Activated gamma-delta T cell treated with Interleukin-2 at 50 U/mL for 16 hours (primary cell): ENCODE data around the gene C4orf50.
"Not testable (repeated sequence)": the region's sequence is repeated elsewhere in the genome, so short reads cannot be mapped to it uniquely, and the experiment has no call there.

Source experiments
- DNase-seq: peaks from one replicate; pipeline ENCODE4 v3.0.0-alpha.2; 2020

The C4orf50 gene

DNA sequence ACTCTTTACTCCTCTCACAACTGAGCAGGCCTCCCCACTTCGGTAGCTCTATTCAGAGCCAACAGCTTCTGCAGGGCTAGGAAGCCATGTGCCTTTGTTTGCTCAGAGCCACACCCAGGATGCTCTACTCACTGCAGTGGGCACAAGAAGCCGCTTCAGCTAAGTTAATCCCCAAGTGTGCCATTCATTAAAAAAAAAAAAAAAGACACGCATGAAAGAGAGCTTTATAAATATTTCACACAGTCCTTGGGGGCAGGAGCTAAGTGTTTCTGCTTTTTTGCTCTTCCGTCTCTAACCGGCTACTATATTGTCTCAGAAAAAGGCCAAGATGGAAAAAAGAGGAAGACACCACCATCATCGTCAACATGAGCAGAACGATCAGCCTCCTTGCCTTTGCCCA lies 133.4 kb downstream of the C4orf50 start:
- no peak for DNase-seq

DNA sequence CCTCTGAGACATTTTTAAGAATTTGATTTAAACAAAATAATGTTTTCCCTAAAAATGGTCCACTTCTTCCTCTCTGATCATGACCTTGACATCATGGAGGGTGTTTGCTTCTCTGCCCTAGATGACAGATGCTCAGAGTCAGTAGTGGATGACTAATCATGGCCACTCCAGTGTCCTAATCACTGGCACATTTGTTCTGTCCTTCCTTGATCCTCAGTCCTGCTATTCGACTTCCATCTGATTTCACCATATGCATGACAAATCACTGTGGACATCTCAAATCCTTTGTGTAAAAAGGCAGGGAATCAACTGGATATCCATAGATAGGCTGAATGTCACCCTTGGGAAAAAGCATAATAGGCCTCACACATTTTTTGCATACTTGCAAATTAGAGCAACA lies 134.3 kb downstream of the C4orf50 start:
- DNase-seq = no peak

- DNase-seq = no peak
Measured at GRCh38 chr4:5882947-5883346, 135.3 kb downstream of the C4orf50 start.

GRCh38 chr4:5881340-5881739 lies 136.9 kb downstream of the C4orf50 start:
- no peak for DNase-seq

DNA sequence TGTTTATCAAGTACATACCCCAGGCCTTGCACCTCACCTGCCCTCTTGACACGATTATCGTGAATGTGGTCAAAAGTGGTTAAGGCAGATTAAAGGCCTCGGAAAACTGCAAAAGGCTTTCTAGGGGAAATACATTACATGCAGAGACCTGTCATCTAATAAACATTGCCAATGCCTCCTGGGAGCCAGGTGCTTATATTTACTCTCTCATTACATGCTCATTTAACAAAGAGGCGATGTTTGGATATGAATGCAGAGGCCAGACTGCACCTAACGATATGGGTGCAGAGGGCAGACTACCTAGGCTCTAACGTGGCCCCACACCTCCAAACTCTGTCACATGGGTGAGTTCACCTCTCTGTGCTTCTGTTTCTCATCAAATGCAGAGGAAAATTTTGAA lies 139.9 kb downstream of the C4orf50 start:
- no peak for DNase-seq

DNA sequence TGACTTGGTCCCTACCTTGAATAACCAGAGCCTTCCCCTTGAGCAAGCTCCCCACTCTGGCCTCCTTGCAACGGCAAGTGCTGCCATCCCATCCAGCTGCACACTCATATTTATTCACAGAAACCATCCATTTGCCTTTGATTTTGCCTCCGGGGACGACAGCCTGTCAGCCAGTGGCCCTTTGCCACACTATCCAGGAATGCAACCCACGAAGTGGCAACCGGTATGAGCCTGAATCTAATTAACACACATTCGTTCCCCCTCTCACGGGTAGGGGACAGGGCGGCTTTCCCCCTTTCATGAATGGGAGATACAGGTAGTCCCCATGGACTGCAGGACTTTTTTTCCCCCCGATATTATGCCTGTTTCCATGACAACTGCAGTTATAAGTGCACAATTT lies 140.8 kb downstream of the C4orf50 start:
- DNase-seq = no peak

- no peak for DNase-seq
Measured at GRCh38 chr4:5874811-5875449, 143.3 kb downstream of the C4orf50 start.

- DNase-seq = no peak
Measured at GRCh38 chr4:5870701-5871100, 147.5 kb downstream of the C4orf50 start.

DNA sequence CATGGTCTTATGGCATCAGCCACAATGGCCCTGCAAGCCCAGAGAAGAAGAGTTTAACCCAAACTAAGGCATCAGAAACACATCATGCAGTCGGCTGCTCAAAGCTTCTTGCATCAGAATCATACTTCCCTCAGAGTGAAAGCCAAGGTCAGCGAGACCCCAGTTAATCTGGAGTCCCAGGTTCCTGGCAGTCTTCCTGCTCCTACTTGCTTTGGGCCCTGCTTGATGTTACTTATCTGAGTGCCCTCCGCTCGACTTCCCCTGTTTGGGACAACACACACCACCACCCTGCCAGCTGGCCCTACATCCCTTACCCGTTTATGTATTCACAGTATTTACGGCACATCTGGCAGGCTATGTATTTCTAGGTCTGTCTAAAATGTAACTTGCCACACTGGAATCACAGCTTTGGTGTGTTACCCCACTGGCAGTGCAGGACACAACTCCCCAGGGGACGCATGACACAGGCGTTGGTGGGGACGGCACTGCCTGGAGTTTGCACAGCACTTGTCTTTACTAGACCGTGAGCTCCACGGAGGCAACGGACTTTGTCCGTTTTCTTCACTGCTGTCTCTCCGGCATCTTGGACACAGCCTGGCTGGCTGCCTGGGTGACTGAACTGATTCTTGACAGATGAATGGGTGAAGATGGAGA lies 148.1 kb downstream of the C4orf50 start:
- no peak for DNase-seq

DNA sequence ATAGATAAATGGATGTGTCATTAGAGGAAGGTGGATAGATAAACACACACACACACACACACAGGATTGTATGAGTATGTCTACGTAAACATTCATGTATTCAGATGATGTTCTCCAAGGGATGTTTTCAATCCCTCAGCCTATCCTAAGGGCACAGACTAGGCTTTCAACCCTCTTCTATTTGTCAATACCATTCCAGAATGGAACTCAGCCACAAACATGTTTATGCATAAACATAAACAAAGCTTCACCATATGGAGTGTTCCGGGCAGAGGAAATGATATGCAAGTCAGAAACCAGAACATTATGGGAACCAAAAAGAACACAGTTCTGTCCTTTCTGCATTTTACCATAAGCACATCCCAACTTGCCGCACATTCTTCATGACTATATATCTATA lies 150.4 kb downstream of the C4orf50 start:
- no peak for DNase-seq

GRCh38 chr4:5866841-5867813 lies 151.1 kb downstream of the C4orf50 start:
- no peak for DNase-seq

DNA sequence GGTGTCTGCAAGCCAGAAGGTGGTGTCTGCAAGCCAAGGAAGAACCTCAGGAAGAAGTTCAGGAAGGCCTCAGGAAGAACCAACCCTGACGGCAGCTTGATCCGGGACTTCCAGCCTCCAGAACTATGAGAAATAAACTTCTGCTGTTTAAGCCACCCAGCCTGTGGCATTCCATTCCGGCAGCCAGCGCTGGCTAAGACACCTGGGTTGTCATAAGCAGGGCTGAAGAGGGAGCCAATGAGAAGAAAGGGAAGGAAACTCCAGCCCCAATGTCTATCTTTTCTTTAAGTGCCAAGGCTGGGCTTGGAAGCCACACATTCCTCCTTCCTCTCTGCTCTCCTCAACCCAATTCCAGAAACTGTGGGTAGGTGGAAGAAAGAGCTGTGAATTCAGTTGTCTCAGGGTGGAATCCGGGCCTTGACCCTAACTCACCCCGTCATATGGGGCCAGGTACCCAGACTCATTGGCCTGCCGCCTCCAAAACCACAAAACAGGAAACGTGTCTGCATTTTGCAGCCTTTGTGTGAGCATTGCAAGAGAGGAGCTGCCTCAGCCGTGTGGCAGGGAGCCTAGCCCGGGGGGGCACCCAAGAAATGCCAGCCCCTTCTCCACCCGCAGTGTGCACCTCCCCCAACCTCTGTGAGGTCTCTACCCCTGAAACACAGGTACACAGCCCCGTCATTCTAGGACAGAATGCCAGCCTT lies 152.2 kb downstream of the C4orf50 start:
- DNase-seq = no peak

DNA sequence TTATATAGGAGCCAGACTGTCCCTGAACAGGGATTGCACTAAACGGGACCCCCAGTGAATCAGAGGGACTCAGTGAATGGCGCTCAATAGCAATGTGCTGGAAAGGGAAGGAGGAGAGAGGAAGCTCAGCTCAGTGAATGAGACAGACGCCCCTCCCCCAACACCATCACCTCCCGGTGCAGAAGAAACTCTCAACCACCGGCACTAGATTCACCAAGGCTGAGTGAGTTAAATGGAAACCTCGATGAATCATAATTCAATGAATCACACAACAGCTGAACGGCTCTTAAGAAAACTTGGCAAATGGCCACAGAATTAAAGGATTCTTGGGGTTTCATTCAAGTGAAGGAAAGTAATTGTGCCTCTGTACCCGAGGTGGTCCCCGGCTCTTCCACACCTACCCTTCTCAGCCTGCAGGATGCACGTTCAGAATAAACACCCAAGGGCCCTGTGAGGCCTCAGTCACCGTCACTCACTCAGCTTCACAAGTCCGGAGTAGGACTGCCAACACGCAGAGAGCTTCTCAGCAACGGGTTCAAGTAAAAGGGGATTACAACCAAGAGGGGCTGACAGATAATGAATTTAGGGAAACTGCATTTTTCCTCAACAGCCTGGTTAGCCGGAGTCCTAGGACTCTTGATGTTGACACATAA lies 154.6 kb downstream of the C4orf50 start:
- DNase-seq = no peak

DNA sequence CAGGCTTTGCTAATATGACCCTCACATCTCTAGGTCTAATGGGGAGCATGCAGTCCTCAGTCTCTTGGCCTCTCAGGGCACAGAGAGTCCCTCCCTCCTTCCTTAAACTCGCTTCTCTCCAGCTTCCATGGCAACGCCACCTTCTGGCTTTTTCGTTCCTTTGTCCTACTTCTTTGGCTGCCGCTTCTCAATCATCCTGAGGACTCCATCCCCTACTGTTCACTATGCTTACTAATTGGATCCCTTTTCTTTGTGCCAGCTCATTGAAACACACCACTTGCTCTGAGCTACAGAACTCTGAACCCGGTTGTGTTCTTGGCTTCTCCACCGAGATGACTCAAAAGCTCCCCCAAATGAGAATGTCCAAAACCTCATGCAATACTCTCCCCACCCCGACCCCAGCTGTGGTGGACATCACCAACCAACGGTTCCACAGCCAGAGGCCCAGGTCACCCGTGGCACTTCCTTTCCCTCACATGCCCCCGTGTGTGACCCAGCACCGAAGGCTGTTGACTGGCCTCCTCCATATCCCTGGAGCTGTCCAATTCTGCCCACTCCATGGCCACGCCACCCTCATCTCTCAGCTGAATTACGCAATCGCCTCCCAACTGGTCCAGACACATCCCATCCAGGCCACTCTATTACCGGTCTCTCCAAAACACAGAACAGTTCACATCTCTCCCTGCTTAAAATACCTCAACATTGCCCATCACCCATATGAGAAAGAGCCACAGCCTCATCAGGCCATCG lies 160.0 kb downstream of the C4orf50 start:
- DNase-seq = no peak

DNA sequence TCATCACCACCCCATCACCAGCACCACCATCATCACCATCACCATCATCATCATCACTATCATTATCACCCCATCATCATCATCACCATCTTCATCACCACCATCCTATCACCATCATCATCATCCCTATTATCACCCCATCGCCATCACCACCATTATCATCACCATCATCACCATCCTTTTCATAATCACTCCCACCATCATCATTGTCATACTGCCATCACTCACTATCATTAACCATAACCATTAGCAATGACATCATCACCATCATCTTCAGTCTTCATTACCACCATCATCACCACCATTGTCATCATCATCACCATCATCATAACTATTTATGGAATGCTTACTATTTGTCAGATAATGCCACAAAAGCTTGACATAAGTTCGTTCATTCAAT lies 161.0 kb downstream of the C4orf50 start:
- DNase-seq = no peak

- DNase-seq = not testable (repeated sequence)
Measured at GRCh38 chr4:5856362-5856761, 161.9 kb downstream of the C4orf50 start.

- no peak for DNase-seq
Measured at GRCh38 chr4:5854929-5855328, 163.3 kb downstream of the C4orf50 start.

GRCh38 chr4:5852523-5853202 lies 165.6 kb downstream of the C4orf50 start:
- no peak for DNase-seq

GRCh38 chr4:5851637-5852301 lies 166.5 kb downstream of the C4orf50 start:
- no peak for DNase-seq
